HG03108 (cell line): ENCODE results near the gene LMAN1.

Source experiments
- ATAC-seq: cut with Tn5 transposase; IDR thresholded peaks from one replicate; pipeline ENCODE4 v1.9.1; 2021; ENCODE audit warnings: moderate library complexity; ENCODE audit not compliant: unreplicated experiment

The LMAN1 gene

DNA sequence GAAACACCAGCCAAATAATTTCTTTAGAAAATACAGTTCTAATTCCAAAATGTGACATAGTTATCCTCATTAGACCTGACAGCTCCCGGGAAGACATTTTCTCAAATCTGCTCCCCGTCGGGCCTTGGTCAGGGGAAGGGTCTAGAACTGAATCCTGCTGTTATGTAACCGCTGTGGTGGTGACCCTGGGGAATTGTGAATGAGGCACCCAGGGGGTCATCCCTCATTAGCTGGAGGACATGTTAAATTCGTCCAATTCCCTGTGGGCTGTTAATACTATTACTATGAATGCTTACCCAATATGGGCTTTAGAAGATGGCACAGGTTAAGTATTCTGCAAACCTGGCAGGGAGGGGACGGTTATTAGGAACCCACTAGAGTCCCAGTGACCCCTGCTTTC, 52.4 kb downstream of the LMAN1 start:
- no peak for ATAC-seq

DNA sequence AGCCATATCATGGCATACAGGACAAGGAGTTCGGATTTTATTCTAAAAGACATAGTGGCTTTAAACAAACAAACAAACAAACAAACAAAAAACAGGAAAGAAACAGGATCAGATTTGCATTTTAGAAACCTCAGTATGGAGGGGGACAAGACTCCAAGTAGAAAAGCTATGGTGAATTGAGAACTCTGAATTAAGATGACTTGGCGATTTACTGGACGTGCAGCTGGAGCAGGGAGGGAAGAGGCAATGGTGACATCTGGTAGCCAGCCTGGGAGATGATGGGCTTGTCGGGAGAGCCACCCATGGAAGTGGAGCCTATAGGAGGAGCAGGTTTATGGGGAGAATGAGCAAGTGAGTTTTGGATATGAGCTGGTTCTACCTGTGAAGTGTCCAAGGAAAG, 53.8 kb downstream of the LMAN1 start:
- no peak for ATAC-seq

DNA sequence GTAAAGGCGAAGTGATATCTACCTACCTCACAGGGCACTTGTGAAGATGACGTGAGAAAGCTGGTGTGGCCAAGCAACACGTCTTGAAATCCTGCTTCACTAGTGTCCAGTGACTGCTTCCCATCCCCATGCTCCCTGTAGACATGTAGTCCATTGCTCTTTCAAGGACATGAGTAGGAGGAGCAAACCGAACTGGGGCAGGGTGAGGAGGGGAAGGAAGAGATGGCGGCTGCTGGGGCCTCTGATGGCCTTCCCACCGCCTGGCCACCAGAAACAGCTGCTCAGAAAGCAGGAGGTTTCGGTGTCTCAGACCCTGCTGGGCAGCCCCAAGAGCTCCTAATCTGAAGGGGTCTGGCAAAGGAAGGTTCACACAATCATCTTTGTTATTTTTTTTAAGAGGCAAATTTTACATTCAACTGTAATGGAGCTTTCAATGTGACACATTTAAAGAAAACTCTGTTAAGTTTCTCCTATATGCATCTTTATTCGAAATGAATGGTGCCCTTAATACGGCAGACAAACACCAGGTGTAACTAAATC, 55.3 kb downstream of the LMAN1 start:
- ATAC-seq: no peak

DNA sequence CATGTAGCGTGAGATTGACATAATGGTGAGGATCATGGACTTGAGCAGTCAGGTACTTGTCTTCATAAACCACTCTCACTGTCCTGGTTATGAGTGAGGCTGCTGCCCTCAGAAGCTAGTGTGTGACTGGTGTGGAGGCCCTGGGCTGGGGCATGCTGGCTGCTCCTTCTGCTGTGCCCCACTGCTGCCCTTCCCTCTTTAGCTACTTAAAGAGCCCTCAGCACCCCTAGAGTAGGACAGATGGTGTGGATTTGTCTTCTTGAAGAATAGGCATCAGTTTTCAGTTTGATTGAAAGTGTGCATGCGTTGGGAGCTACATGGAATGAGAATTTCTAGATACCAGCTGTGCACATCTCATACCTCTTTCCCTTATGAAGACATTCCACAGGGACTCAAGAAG, 56.1 kb downstream of the LMAN1 start:
- no peak for ATAC-seq

DNA sequence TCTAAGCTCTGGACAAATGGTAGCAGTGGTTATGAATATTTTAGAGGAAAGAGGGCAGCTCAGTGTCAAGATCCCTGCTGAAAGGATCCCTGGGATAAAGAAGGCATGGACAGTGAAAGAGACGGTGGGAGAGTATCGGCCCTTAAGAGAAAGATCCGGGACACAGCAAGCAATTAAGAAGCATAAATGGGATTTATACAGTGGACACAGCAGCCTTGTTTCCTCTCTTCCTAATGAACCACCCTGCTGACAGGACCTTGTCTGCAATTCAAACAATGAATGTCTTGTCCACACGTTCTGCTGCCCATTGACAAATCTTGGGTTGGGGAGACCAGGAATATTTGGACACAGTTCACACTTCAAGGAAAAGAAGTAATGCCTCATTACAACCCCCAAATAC, 57.1 kb downstream of the LMAN1 start:
- ATAC-seq: no peak

DNA sequence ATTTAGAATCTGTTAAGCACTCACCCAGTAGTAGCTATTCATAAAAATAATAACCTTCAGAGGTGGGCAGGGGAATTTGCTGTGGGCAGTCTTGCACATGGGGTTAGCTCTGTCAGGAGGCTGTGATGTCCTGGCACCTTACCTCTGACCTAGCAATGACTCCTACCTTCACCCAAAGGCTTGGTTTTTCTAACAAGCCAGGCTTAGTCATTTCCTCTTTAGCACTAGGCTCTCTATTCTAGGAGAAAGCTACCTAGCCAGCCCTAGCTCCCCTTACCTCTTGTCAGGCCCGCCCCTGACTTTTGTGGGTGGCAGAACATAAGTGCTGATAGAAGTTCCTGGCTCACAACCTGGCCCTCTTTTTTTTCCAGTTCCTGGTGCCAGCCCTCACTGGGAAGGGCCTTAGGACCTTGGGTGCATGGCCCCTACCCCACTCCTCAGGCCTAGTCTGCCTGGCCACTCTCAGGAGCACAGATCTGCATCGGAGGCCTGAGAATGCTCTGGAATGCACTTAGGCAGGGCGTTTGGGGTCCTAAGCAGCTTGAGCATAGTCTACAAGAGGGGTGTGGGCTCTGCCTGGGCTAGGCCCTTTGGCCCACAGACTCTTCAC, 58.3 kb downstream of the LMAN1 start:
- ATAC-seq: no peak

DNA sequence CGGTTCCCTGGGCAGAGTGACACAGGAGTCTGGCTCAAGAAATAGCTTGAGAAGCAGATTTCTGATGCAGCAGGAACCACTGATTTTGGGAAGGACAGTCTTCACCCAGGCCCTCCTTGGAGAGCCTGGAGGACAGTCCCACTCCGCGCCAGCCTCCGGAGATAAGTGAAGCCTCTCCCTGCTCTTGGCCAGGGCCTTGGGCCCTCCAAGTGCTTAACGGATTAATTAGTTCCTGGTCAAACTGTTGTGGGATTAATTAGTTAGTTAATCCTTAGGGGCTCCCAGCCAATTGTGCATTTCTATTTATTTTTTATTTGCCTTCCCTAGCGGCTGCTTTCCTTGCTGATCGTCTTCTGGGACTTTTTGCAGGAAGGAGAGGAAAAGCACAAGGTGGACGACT, 60.2 kb downstream of the LMAN1 start:
- ATAC-seq: no peak

DNA sequence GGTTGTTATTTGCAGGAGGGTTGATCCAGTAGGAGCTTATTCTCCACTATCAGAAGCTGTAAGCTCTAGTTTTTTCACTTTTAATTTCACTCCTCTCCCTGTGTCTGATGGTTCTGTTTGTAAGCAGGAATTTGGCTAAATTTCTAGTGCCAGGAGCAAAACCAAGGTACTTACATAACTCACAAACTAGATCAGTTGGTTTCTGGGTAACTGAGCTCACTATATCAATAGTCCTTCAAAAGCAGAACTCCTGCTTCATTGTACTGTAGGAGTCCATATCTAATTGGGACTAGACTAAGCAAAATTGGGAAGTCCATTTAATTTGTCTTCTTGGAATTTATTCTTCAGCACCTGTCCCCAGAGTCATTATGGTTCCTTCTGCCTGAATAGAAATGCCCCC, 65.7 kb downstream of the LMAN1 start:
- ATAC-seq: no peak

DNA sequence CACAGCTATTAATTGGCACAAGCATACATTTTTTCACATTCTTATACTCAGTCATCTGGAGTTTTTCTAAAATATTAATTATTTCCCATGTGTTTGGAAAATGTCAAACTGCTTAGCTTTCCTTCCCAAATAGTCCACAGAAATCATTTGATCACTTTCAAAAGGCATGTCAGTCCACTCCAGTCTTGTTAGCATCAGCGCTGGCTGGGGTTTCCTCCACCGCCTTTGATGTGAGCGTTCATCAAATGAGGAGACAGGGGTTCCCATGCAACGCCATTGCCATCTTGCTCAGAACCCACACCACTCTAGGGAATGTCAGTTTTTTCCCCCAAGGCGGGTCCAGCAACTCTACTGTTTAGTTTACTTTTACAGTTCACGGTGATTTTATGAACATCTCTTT, 72.7 kb downstream of the LMAN1 start:
- ATAC-seq: no peak

DNA sequence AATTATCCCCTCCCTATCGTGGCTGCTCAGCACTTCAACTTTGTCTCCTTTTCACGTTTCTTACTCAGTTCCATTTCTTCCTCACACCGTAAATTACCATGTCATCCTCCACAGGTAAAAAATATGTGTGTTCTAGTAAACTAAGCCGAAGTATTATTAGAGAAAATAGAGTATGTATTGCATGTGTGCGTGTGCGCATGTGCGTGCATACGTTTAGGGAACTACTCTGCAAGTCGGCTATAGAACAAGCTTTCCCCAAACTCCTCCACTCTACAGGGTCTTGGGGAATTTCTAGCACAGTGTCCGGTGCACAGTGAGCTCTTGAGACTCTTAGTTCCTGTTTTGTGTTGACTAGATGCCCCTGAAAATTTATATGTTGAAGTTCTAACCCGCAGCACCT, 76.7 kb downstream of the LMAN1 start:
- no peak for ATAC-seq

DNA sequence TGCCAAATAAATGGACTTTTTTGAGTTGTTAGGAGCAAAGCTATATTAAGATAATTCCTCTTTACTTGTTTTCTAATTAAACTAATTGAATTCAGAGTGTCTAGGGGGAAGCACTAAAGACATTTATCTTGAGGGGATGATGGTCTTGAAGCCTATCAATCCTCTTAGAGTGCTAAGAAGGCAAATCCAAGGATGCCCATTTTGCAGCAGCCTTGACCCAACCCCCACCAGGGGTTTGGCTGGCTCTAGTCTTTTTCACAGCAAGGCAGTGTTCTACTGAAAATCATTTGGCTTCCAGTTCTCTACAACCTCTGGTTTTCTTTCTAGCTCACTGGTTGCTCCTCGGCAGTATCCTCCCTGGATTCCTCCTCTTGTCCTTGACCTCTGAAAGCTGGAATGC, 79.3 kb downstream of the LMAN1 start:
- no peak for ATAC-seq

DNA sequence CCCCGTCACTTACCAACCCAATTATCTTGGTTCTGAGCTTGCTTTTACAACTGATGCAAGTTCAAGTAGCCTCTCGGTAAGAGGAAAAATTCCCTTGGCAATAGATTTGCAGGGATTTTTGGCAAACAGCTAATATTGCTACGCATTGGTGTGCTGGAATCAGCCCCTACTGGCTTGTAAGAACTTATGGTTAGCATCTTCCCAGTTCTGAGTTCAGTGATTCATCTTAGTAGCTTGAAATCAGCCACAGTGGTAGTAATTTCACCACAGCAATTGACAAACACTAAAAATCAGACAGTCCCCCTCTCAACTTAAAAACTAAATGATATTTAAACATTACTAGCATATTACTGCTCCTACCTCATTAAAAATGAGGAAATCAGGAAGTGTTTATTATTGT, 79.9 kb downstream of the LMAN1 start:
- ATAC-seq: no peak

DNA sequence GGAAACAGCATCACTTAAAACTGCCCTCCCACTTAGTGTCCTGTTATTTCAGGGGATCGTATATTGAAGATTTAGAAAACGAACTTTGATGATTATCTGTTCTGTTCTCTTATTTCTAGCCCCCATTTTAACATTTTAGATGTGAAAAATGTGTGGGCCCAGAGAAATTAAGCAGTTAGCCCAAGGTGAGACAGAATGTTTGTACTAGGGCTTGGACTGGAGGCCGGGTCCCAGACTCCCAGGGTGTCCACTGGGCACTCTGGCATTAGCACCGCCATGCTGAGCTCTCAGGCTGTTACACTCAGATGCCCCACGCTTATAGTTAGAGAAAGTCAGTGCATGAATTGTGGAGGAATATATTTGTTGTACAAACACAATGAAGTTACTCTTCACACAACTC, 80.3 kb downstream of the LMAN1 start:
- ATAC-seq: no peak
